Parathyroid adenoma (tissue), 2 donors: ENCODE results near the gene NR1I2.

Experiments
- H2AFZ ChIP-seq: fragments of 300-600 bp; sonication (generic); one replicate; pipeline ENCODE4 v1.7.0; 2017; ENCODE audit warnings: antibody characterized with exemption, mild to moderate bottlenecking
- H3K27ac ChIP-seq: fragments of 300-600 bp; sonication (generic); one replicate; pipeline ENCODE4 v1.7.0; 2017
- H3K27me3 ChIP-seq: fragments of 300-600 bp; sonication (generic); one replicate; pipeline ENCODE4 v1.7.0; 2017; ENCODE audit warnings: low read length; ENCODE audit not compliant: control insufficient read depth, insufficient read depth
- H3K36me3 ChIP-seq: fragments of 300-600 bp; sonication (generic); one replicate; pipeline ENCODE4 v1.7.0; 2017; ENCODE audit warnings: low read length; ENCODE audit not compliant: control insufficient read depth, insufficient read depth
- H3K4me1 ChIP-seq: fragments of 300-600 bp; sonication (generic); one replicate; pipeline ENCODE4 v1.7.0; 2017; ENCODE audit warnings: control low read depth
- H3K4me2 ChIP-seq: fragments of 300-600 bp; sonication (generic); one replicate; pipeline ENCODE4 v1.7.0; 2017; ENCODE audit warnings: low read length
- H3K4me3 ChIP-seq: fragments of 300-600 bp; sonication (generic); one replicate; pipeline ENCODE4 v1.7.0; 2017; ENCODE audit warnings: low read depth, low read length
- H3K79me2 ChIP-seq: fragments of 300-600 bp; sonication (generic); one replicate; pipeline ENCODE4 v1.7.0; 2017; ENCODE audit warnings: control low read depth
- H3K9ac ChIP-seq: fragments of 300-600 bp; sonication (generic); one replicate; pipeline ENCODE4 v1.7.0; 2017; ENCODE audit warnings: mild to moderate bottlenecking
- H3K9me3 ChIP-seq: fragments of 300-600 bp; sonication (generic); one replicate; pipeline ENCODE4 v1.7.0; 2017; ENCODE audit warnings: low read length; ENCODE audit not compliant: control insufficient read depth
- TF ChIP-seq, protein P1 (sequence below): fragments of 300-600 bp; sonication (generic); IDR thresholded peaks from one replicate; pipeline ENCODE4 v1.7.0; 2017; ENCODE audit warnings: antibody characterized with exemption, mild to moderate bottlenecking
- donor health status: primary hyperparathyroidism.

Gene NR1I2

DNA sequence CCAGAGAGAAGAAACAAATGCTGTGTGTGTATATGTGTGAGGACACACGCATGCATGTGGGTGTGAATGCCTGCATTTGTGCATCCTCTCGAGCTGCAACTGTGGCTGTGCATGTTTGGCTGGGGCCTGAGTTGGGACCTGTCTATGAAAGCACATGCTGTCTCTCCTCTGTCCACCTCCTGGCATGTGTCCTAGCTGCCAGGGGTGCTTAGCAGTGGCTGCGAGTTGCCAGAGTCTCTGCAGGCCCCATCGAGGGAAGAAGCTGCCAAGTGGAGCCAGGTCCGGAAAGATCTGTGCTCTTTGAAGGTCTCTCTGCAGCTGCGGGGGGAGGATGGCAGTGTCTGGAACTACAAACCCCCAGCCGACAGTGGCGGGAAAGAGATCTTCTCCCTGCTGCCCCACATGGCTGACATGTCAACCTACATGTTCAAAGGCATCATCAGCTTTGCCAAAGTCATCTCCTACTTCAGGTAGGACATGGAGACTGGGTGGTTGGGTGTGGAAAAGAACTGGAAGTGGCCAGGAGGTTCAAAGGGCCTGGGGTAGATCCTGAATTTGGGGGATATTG lies 30.7 kb downstream of the NR1I2 start:
- H3K4me2 ChIP-seq, result no peak overlapping the region
- no peak overlapping the region for H2AFZ ChIP-seq
- no peaks in the 10 kb centered on the region for H3K36me3 ChIP-seq
- H3K4me3 ChIP-seq, result no peak overlapping the region
- TF ChIP-seq, protein P1, sequence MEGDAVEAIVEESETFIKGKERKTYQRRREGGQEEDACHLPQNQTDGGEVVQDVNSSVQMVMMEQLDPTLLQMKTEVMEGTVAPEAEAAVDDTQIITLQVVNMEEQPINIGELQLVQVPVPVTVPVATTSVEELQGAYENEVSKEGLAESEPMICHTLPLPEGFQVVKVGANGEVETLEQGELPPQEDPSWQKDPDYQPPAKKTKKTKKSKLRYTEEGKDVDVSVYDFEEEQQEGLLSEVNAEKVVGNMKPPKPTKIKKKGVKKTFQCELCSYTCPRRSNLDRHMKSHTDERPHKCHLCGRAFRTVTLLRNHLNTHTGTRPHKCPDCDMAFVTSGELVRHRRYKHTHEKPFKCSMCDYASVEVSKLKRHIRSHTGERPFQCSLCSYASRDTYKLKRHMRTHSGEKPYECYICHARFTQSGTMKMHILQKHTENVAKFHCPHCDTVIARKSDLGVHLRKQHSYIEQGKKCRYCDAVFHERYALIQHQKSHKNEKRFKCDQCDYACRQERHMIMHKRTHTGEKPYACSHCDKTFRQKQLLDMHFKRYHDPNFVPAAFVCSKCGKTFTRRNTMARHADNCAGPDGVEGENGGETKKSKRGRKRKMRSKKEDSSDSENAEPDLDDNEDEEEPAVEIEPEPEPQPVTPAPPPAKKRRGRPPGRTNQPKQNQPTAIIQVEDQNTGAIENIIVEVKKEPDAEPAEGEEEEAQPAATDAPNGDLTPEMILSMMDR, result no peak
- no peak overlapping the region for H3K27ac ChIP-seq
- H3K9me3 ChIP-seq, result no peaks in the 10 kb centered on the region
- no peaks in the 10 kb centered on the region for H3K79me2 ChIP-seq
- H3K9ac ChIP-seq, result no peak overlapping the region
- H3K27me3 ChIP-seq, result no peaks in the 10 kb centered on the region
- no peaks in the 10 kb centered on the region for H3K4me1 ChIP-seq

DNA sequence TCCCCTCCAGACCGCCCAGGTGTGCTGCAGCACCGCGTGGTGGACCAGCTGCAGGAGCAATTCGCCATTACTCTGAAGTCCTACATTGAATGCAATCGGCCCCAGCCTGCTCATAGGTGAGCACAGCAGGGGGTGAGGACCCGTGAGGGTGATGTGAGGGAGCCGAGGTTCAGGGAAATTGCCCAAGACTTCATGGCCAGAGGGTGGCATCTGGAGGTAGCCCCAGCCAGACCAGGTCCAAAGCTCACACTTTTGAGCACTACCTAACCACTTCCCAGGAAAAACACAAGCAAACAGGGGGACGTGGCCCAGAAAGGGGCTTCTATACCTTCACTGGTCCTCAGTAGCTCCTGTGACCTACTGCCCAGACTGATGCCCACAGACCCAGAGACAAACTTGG lies 33.8 kb downstream of the NR1I2 start:
- no peaks in the 10 kb centered on the region for H3K36me3 ChIP-seq
- no peaks in the 10 kb centered on the region for H3K79me2 ChIP-seq
- no peak overlapping the region for H3K27ac ChIP-seq
- H2AFZ ChIP-seq, result no peak overlapping the region
- H3K9ac ChIP-seq, result no peak overlapping the region
- no peaks in the 10 kb centered on the region for H3K27me3 ChIP-seq
- H3K9me3 ChIP-seq, result no peaks in the 10 kb centered on the region
- H3K4me2 ChIP-seq, result no peak overlapping the region
- no peak overlapping the region for H3K4me3 ChIP-seq
- TF ChIP-seq, protein P1, result no peak
- H3K4me1 ChIP-seq, result no peaks in the 10 kb centered on the region

DNA sequence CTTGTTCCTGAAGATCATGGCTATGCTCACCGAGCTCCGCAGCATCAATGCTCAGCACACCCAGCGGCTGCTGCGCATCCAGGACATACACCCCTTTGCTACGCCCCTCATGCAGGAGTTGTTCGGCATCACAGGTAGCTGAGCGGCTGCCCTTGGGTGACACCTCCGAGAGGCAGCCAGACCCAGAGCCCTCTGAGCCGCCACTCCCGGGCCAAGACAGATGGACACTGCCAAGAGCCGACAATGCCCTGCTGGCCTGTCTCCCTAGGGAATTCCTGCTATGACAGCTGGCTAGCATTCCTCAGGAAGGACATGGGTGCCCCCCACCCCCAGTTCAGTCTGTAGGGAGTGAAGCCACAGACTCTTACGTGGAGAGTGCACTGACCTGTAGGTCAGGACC lies 35.2 kb downstream of the NR1I2 start:
- no peak overlapping the region for H3K27ac ChIP-seq
- H3K4me2 ChIP-seq, result no peak overlapping the region
- TF ChIP-seq, protein P1, result no peak
- no peaks in the 10 kb centered on the region for H3K9me3 ChIP-seq
- no peaks in the 10 kb centered on the region for H3K4me1 ChIP-seq
- no peaks in the 10 kb centered on the region for H3K27me3 ChIP-seq
- H3K79me2 ChIP-seq, result no peaks in the 10 kb centered on the region
- no peak overlapping the region for H3K4me3 ChIP-seq
- H2AFZ ChIP-seq, result no peak overlapping the region
- no peaks in the 10 kb centered on the region for H3K36me3 ChIP-seq
- no peak overlapping the region for H3K9ac ChIP-seq

DNA sequence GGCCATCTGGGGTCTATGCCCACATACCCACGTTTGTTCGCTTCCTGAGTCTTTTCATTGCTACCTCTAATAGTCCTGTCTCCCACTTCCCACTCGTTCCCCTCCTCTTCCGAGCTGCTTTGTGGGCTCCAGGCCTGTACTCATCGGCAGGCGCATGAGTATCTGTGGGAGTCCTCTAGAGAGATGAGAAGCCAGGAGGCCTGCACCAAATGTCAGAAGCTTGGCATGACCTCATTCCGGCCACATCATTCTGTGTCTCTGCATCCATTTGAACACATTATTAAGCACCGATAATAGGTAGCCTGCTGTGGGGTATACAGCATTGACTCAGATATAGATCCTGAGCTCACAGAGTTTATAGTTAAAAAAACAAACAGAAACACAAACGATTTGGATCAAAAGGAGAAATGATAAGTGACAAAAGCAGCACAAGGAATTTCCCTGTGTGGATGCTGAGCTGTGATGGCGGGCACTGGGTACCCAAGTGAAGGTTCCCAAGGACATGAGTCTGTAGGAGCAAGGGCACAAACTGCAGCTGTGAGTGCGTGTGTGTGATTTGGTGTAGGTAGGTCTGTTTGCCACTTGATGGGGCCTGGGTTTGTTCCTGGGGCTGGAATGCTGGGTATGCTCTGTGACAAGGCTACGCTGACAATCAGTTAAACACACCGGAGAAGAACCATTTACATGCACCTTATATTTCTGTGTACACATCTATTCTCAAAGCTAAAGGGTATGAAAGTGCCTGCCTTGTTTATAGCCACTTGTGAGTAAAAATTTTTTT lies 35.9 kb downstream of the NR1I2 start:
- H3K79me2 ChIP-seq, result no peaks in the 10 kb centered on the region
- no peak overlapping the region for H3K27ac ChIP-seq
- H3K36me3 ChIP-seq, result no peaks in the 10 kb centered on the region
- H3K4me2 ChIP-seq, result no peak overlapping the region
- H3K27me3 ChIP-seq, result no peaks in the 10 kb centered on the region
- H3K9ac ChIP-seq, result no peak overlapping the region
- TF ChIP-seq, protein P1, result no peak
- no peak overlapping the region for H3K4me3 ChIP-seq
- no peak overlapping the region for H2AFZ ChIP-seq
- no peaks in the 10 kb centered on the region for H3K4me1 ChIP-seq
- no peaks in the 10 kb centered on the region for H3K9me3 ChIP-seq

DNA sequence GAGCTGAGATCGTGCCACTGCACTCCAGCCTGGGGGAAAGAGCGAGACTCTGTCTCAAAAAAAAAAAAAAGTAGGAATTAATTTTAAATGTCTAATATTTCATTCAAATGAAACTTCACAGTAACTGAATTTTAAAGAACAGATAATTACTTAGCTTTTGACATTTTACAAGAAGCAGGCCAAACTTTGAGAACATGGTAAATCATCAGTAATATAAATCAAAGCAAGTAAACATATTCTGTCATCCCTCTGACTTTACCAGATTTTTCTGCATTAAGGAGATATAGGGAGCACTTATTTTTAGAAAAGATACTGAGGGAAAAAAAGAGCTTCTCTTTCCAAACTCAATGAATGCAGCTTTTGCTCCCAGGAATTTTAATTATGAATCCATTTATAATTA lies 37.0 kb downstream of the NR1I2 start:
- Histone ChIP-seq H2AFZ (no peak overlapping the region), H3K36me3 (no peaks in the 10 kb centered on the region), H3K27me3 (no peaks in the 10 kb centered on the region), H3K4me2 (no peak overlapping the region), H3K4me1 (no peaks in the 10 kb centered on the region), H3K9me3 (no peaks in the 10 kb centered on the region), H3K4me3 (no peak overlapping the region), H3K9ac (no peak overlapping the region), H3K79me2 (no peaks in the 10 kb centered on the region), H3K27ac (no peak overlapping the region)
- TF ChIP-seq, protein P1, result no peak
